ENCODE data around the gene ZBTB34.

Gene ZBTB34

GRCh38 chr9:126880226-126880946 is 19.9 kb downstream of the ZBTB34 start:
- DNase-seq: no peak

DNA sequence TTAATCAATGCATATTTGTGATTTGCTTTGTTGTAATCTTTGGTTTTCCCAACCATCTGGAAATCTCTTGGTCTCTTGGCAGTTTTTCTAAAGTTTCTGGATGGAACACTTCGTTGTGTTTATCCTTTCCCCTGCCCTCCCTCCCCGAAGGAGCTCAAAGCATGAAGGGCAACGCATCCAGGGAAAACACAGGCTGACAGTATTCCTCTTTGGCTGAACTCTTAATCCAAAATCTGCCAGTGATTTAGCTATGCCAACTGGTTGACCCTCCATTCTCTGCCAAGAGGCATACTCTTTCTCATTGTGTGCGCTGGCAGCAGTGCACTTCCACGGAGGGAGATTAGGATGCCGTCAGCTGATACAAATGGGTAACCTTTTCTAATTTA is 20.5 kb downstream of the ZBTB34 start:
- DNase-seq: no peak

DNA sequence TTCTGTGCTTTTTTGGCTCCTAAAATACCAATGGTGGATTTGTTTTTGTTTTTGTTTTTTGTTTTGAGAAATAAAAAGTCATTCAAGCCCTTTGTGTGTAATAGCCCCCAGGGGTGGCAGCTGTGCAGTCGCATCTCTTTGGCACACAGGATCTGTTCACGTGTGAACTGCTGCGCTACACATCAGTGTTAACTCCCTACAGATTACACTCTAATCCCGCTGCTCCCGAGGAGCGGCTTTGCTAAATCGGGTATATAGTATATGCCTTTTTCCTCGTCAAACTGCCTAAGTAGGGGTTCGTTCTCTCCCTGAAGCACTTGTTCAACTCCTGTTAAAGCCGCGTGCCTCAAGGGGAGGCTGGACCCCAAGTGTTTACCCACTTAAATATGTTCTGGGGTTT is 22.3 kb downstream of the ZBTB34 start:
- no peak for DNase-seq

DNA sequence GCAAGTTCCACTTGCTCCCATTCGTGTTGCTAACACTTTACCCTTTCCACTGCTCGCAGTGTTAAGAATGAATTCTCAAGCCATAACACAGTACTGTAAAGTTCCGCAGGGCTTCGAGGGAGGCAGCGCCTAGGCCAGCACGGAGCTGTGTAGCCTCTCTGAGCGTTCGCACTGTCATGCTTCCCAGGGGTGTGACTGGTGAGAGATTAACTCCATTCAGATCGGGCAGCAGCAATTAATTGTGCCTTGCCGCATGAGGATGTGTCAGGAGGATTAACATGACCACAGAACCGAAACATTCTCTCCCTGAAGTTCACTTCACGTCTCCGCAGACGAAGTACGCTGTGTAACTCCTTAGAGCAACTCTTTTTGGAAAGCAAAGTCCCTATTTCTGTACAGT is 23.2 kb downstream of the ZBTB34 start:
- no peak for DNase-seq

- DNase-seq: no peak
Measured at GRCh38 chr9:126885131-126885641, 24.7 kb downstream of the ZBTB34 start.

GRCh38 chr9:126886034-126886822 is 25.8 kb downstream of the ZBTB34 start:
- DNase-seq: no peak

- no peak for DNase-seq
Measured at GRCh38 chr9:126886897-126887296, 26.5 kb downstream of the ZBTB34 start.

DNA sequence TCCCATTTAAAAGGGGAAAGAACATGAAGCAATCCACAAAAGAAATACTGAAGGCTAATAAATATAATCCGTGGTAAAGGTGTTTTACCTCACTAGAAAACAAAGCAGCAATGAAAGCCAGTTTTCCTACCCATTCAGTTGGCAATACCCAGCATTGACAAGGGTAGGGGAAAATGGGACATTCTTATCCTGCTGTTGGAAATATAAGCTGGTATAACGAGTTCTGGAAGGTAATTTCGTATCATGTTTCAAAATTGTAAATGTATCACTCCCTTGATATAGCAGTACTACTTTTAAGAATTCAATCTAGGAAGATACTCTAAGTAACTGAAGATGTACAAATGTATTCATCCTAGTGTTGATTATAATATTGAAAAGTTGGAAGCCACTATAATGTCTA is 31.2 kb downstream of the ZBTB34 start:
- no peak for DNase-seq

DNA sequence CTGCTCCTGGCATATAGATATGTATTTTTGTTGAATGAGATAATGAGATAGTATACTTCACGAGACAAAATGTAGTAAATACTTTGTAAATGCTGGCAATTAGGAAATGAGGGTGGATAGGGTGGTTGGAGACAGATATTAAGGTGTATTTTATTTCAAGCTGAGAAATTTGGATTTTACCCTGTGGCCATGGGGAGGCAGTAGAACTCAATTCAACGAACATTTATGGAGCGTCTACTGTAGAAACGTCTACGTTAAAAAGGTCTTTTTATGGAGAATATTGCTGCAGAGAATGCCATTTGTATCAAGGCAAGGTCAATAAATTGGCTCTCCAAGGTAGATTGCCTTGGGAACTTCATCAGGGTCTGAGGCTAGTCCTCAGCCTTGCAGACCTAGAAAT is 32.6 kb downstream of the ZBTB34 start:
- no peak for DNase-seq

DNA sequence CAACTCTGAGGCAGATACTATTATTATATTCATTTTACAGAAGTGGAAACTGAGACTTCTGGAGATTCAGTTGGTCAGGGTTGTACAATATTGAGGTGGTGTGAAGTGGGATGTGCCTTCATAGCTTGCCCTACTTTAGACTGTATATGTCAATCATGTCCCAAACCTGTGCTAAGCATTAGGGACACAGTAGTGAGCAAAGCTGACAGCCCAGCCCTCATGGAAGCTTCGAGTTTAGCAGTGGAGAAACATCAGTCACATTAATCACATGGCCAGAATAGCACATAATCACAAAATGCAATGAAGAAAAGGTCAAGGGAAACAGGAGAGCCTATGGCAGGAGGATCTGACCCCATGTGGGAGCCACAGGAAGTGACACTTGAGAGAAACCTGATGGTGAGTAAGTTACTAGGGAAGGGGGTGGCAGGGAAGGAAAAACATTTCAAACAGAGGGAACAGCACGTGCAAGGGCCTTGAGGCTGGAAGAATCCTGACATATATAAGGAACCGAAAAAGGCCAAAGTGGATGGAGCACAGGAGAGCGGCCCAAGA is 33.7 kb downstream of the ZBTB34 start:
- DNase-seq: no peak

DNA sequence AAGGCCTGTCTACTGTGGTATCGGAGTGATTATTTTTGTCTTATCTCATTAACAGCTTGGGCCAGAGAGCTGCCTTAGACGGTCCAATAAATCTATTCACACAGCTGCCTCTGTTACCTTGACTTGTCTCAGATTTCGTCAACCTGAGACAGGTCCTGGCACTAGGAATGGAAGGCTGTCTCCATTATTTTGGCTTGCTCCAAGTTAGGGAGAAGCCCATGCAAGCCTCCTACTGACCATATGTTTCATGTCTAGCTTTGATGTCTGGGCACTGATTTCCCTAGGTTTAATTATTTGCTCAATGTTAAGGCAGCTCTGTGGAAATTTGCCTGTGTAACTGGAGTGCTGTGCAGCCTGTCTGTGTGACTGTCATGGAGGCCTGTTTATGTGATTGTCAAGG is 41.8 kb downstream of the ZBTB34 start:
- DNase-seq: no peak

GRCh38 chr9:126904586-126904985 is 44.1 kb downstream of the ZBTB34 start:
- no peak for DNase-seq

DNA sequence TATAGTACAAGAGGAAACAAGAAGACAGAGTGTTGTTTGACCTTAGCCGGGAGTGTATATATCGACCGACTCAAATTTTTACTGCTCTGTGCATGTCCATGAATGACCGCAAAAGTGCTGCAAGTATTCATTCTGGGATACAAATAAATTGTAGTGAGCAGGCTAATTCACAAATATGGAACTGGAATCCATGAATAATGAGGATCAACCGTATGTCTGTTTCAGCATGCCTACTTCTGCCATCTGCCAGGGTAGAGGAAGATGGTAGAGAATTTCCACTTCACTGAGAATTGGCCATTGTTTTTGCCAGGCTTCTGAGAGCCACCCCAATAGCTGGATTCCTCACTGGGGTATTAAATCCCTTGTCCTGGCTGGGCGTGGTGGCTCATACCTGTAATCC is 45.7 kb downstream of the ZBTB34 start:
- DNase-seq: no peak

GRCh38 chr9:126907058-126907457 is 46.6 kb downstream of the ZBTB34 start:
- no peak for DNase-seq

GRCh38 chr9:126914458-126915280 is 54.2 kb downstream of the ZBTB34 start, which contains the start of gene RALGPS1:
Gene RALGPS1 (plus strand): TSS chr9:126914782. CDS start chr9:126962290, 47,508 bp downstream.
- DNase-seq: peak; percentile 79 to 94

- no peak for DNase-seq
Measured at GRCh38 chr9:126915281-126915816, 54.9 kb downstream of the ZBTB34 start.

DNA sequence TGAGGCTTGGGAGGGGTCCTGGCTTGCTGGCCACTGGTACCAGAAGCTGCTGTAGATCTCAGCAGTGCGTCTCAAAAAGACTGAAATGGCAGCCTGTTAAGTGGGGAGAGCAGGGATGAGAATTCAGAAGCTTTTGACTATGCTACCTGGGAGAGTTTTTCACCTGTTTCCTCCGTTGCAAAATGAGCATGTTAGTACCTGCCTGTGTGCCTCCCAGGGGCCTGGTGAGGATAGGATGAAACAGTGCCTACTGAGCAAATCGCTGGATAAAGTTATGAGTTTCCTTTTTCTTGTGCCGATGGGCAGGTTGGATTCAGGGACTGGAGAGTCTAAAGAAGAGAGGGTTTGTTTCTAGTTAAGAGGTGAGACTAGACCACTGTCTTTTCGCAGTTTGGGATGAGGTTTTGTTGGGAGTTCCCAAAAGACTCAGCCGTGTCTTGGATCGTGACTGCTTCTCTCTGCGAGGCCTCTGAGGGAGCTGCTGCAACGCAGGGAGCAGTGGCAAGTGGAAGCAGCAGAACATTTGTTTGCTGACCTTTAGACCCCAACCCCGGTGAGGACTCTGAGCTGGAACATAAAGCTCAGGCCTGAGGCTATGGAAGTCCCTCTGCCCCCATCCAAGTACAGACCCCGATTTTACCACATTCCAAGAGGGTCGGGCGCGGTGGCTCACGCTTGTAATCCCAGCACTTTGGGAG is 55.6 kb downstream of the ZBTB34 start:
- no peak for DNase-seq

- DNase-seq: peak; percentile 27 to 41
Measured at GRCh38 chr9:126916909-126917308, 56.5 kb downstream of the ZBTB34 start.

- DNase-seq: no peak
Measured at GRCh38 chr9:126919193-126919592, 58.8 kb downstream of the ZBTB34 start.

GRCh38 chr9:126925876-126926275 is 65.4 kb downstream of the ZBTB34 start:
- no peak for DNase-seq

- no peak for DNase-seq
Measured at GRCh38 chr9:126926364-126926763, 65.9 kb downstream of the ZBTB34 start.

GRCh38 chr9:126927419-126927818 is 67.0 kb downstream of the ZBTB34 start:
- no peak for DNase-seq

Data from SW 1271 (cell line).